NB4 (cell line): ENCODE measurements around the gene TIGD7.

Source experiments
- POLR2A ChIP-seq: IDR thresholded peaks from 2 replicates; pipeline ENCODE4 v1.6.1; 2011; ENCODE audit warnings: mild to moderate bottlenecking; ENCODE audit not compliant: insufficient read length; ENCODE audit errors: extremely low read depth
- TF ChIP-seq, protein P1 (sequence below): IDR thresholded peaks from one replicate; pipeline ENCODE4 v1.5.1; 2012; ENCODE audit warnings: low read depth, low read length

DNA sequence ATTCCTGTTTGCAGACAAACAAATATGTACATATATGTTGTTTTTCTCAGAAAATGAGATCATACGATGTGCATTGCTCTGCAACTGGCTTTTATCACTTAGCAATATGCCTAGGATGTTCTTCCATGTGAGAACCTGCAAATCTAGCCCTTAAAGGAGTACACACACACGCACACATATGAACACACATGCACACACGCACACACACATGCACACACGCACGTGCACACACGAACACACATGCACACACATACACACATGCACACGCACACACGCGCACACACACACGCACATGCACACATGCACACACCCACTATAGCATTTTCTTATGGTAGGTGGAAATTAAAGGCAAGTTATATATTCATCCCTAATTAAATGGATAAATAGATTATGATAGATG lies 42.4 kb upstream of the TIGD7 start:
- TF ChIP-seq, protein P1, sequence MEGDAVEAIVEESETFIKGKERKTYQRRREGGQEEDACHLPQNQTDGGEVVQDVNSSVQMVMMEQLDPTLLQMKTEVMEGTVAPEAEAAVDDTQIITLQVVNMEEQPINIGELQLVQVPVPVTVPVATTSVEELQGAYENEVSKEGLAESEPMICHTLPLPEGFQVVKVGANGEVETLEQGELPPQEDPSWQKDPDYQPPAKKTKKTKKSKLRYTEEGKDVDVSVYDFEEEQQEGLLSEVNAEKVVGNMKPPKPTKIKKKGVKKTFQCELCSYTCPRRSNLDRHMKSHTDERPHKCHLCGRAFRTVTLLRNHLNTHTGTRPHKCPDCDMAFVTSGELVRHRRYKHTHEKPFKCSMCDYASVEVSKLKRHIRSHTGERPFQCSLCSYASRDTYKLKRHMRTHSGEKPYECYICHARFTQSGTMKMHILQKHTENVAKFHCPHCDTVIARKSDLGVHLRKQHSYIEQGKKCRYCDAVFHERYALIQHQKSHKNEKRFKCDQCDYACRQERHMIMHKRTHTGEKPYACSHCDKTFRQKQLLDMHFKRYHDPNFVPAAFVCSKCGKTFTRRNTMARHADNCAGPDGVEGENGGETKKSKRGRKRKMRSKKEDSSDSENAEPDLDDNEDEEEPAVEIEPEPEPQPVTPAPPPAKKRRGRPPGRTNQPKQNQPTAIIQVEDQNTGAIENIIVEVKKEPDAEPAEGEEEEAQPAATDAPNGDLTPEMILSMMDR: no peak
- TF ChIP-seq POLR2A: no peak
